NCI-H1092 treated with DMSO at 0.1 percent for 48 hours (cell line): Measurements from ENCODE around the gene GCNT2.
"Not testable (repeated sequence)": the region's sequence is repeated elsewhere in the genome, so short reads cannot be mapped to it uniquely, and the experiment has no call there.

Experiments
- DNase-seq: peaks from one replicate; lab custom pipeline; 2025; lab: John Stamatoyannopoulos, UW

The GCNT2 gene

GRCh38 chr6:10547809-10548208 is 26.7 kb downstream of the GCNT2 start:
- DNase-seq, result no peak

GRCh38 chr6:10550764-10551163 is 29.6 kb downstream of the GCNT2 start:
- no peak for DNase-seq

- no peak for DNase-seq
Measured at GRCh38 chr6:10552270-10552810, 31.2 kb downstream of the GCNT2 start.

- no peak for DNase-seq
Measured at GRCh38 chr6:10553871-10554270, 32.7 kb downstream of the GCNT2 start.

GRCh38 chr6:10554826-10555225 is 33.7 kb downstream of the GCNT2 start:
- no peak for DNase-seq

- peak; percentile 51 for DNase-seq
Measured at GRCh38 chr6:10555625-10556309, 34.6 kb downstream of the GCNT2 start.

- no peak for DNase-seq
Measured at GRCh38 chr6:10556589-10556988, 35.4 kb downstream of the GCNT2 start.

GRCh38 chr6:10556992-10557391 is 35.8 kb downstream of the GCNT2 start:
- no peak for DNase-seq

GRCh38 chr6:10557913-10558312 is 36.8 kb downstream of the GCNT2 start:
- no peak for DNase-seq

- DNase-seq, result peak; percentile 1
Measured at GRCh38 chr6:10558565-10558964, 37.4 kb downstream of the GCNT2 start.

GRCh38 chr6:10559522-10560152 is 38.5 kb downstream of the GCNT2 start:
- DNase-seq, result no peak

GRCh38 chr6:10561611-10562199 is 40.6 kb downstream of the GCNT2 start:
- DNase-seq, result no peak

GRCh38 chr6:10564975-10565673 is 44.0 kb downstream of the GCNT2 start:
- DNase-seq, result no peak

GRCh38 chr6:10565913-10566312 is 44.8 kb downstream of the GCNT2 start:
- DNase-seq, result no peak

GRCh38 chr6:10567256-10568026 is 46.3 kb downstream of the GCNT2 start:
- DNase-seq, result no peak

GRCh38 chr6:10569392-10570127 is 48.4 kb downstream of the GCNT2 start:
- DNase-seq, result no peak

- DNase-seq, result not testable (repeated sequence)
Measured at GRCh38 chr6:10575519-10575918, 54.4 kb downstream of the GCNT2 start.

GRCh38 chr6:10576226-10576625 is 55.1 kb downstream of the GCNT2 start:
- no peak for DNase-seq

GRCh38 chr6:10577112-10577511 is 56.0 kb downstream of the GCNT2 start:
- DNase-seq, result no peak

GRCh38 chr6:10578723-10579122 is 57.6 kb downstream of the GCNT2 start:
- no peak for DNase-seq

- DNase-seq, result no peak
Measured at GRCh38 chr6:10579803-10580202, 58.7 kb downstream of the GCNT2 start.
